ENCODE measurements around the gene LPP. TPM values are rescaled to one million over a fixed set of nuclear protein-coding genes. Genes with fewer than 3 reads are reported as not detected.

LPP gene
- total and polyA plus RNA-seq, 10 of the 15 experiments (the other 5 are each of a cell fraction or from before 2014, with no cell fraction given): under 0.01 to 0.62 (median 0.03) TPM

DNA sequence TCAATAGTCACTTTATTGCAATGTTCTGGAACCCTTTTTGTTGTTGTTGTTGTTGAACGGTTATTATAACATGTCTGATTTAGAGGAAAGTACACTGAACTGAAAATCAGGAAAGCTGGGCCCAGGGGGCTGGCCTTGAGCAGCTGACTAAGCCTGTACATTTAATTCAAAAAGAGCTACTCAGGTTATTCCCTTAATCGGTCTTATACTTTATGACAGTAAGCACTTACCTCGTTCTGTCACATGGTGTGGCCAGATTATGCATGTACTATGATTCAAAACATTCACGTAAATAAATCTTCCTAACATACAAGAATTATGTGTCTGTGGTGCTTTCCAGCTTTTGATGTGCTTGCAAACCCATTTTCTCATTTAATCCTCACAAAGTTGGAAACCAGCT, 635.3 kb downstream of the LPP start:
- H3K27me3 ChIP-seq (replicated peaks in 1 of 2; ENCODE audit: control insufficient read depth in 2 of 2, insufficient read depth in 2 of 2, low read length in 1 of 2): no peaks in the 10 kb centered on the region
- POLR2A ChIA-PET: no interaction called here
- 21% methylated on average over 4 of the region's 4 CpGs for WGBS (ENCODE audit: insufficient coverage, insufficient replicate concordance, low lambda C conversion rate, missing lambda C conversion rate)
- H3K4me3 ChIP-seq: no peak overlapping the region
- no peak overlapping the region for H2AFZ ChIP-seq (ENCODE audit: control insufficient read depth, low read depth, low read length)
- no peaks in the 10 kb centered on the region for H3K36me3 ChIP-seq (ENCODE audit: control insufficient read depth in 2 of 2, insufficient read depth in 2 of 2, low read length in 1 of 2)
- no peak overlapping the region for H3K9ac ChIP-seq (ENCODE audit: control insufficient read depth, insufficient read depth, low read length)
- BruUV-seq (replicated peaks): no TSS peak
- no peaks in the 10 kb centered on the region for H3K4me1 ChIP-seq (ENCODE audit: control insufficient read depth, insufficient read depth, low read length)
- TF ChIP-seq RAD51 (IDR thresholded peaks at IDR 0.05) (no peak), CUX1 (IDR thresholded peaks at IDR 0.05; ENCODE audit: insufficient replicate concordance, low read depth, low read length) (no peak), BMI1 (IDR thresholded peaks at IDR 0.05; ENCODE audit: borderline replicate concordance) (no peak), BHLHE40 (IDR thresholded peaks at IDR 0.05; ENCODE audit: borderline replicate concordance in 1 of 2, low read depth in 2 of 2, low read length in 1 of 2) (no peak), SREBF1 (IDR thresholded peaks at IDR 0.05; ENCODE audit: low read length) (no peak)
- DNase-seq (ENCODE audit: low read depth, low spot score) (no peak), FAIRE-seq (no peak), ATAC-seq (no peak)
- no peaks in the 10 kb centered on the region for H3K9me3 ChIP-seq (replicated peaks; ENCODE audit: control insufficient read depth, insufficient read depth, low read length)
- RAD21 ChIA-PET (ENCODE audit: unreplicated experiment): no interaction called here
- CTCF ChIA-PET: no interaction called here
- intact Hi-C loops (cut with micrococcal nuclease; ENCODE audit: unreplicated experiment) (no loop called here), in situ Hi-C loops (cut with MboI) (no loop called here)
- no peaks in the 10 kb centered on the region for H4K20me1 ChIP-seq (ENCODE audit: control insufficient read depth, insufficient read depth)
- H3K4me2 ChIP-seq (ENCODE audit: control insufficient read depth, insufficient read depth): no peak overlapping the region
- no peak overlapping the region for H3K27ac ChIP-seq (ENCODE audit: control insufficient read depth, insufficient read depth)
- H3K79me2 ChIP-seq (ENCODE audit: control insufficient read depth, insufficient read depth, low read length): no peaks in the 10 kb centered on the region
- SMC1A ChIA-PET (ENCODE audit: uncharacterized antibody, unreplicated experiment): interaction anchor here (1.0 kb wide), 1 partner anchor 9 kb away, joined by 3 read pairs; no protein-coding TSS in a partner anchor

All from GM12878 (cell line).